Measurements from ENCODE around the gene TMEM175.
A peak's percentile ranks its signal among the peaks of the same experiment; 100 is the strongest.

The TMEM175 gene

DNA sequence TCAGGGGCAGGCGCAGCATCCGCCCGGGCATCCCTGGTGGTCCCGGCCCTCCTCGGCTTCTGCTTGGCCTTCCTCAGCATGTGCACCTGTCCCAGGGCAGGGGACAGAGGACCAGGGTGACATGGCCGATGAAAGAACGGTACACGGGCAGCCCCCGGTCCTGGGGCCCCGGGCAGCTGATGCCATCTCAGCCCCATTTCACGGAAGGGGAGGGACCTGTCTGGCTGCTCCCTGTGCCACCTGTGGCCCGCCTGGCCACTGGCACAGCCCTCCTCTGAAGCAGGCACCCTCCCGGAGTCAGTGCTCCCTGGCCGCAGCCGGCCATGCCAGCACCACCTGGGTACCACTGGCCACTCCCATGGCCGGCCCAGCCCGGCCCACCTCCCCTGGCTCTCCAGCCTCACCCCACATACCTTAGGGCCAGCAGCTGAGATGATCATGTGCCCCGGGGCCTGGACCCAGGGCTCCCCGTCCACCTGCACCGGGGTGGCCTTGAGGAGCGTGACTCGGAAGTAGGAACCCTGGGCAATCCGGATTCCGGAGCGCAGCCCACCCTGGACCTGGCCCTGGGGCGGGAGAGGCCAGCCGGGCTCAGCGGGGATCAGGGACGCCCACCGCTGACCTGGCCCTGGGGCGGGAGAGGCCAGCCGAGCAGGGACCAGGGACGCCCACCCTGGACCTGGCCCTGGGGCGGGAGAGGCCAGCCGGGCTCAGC lies 28.5 kb downstream of the TMEM175 start:
- DNase-seq: no peak

DNA sequence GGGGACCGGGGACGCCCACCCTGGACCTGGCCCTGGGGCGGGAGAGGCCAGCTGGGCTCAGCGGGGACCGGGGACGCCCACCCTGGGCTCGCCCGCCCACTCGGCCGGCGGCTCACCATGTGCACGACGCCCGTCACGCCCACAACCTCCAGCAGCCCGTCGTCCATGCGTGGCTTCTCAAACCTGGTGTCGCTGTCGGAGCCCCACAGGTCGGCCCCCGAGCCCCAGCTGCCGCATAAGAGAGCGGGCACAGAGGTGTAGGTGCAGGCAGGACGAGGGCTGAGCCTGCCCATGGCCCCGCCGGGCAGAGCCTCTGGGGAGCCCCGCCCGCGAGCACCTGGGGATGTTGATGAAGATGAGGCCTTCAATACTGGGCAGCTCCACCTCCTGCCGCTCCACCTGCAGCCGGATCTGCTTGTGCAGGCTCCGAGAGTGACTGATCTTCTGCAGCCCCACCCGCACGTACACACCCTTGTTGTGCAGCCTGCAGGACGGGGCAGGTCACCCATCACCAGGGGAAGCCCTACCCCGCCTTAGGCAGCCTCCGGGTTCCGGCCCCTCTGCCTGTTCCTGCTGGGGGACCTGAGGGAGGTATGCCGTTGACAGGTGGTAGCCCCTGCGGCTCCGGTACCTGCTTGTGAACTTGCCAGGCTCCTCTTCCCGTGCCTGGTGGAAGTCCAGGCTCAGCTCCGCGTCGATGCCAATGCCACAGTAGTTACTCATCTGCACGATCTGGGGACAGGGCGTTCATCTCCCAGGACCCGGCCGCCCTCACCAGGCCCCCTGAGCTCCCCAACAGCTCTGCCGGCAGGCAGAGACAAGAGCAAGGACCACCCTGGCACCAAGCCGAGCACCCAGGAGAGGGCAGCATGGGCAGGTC lies 29.3 kb downstream of the TMEM175 start:
- DNase-seq: peak; percentile 36 to 68

DNA sequence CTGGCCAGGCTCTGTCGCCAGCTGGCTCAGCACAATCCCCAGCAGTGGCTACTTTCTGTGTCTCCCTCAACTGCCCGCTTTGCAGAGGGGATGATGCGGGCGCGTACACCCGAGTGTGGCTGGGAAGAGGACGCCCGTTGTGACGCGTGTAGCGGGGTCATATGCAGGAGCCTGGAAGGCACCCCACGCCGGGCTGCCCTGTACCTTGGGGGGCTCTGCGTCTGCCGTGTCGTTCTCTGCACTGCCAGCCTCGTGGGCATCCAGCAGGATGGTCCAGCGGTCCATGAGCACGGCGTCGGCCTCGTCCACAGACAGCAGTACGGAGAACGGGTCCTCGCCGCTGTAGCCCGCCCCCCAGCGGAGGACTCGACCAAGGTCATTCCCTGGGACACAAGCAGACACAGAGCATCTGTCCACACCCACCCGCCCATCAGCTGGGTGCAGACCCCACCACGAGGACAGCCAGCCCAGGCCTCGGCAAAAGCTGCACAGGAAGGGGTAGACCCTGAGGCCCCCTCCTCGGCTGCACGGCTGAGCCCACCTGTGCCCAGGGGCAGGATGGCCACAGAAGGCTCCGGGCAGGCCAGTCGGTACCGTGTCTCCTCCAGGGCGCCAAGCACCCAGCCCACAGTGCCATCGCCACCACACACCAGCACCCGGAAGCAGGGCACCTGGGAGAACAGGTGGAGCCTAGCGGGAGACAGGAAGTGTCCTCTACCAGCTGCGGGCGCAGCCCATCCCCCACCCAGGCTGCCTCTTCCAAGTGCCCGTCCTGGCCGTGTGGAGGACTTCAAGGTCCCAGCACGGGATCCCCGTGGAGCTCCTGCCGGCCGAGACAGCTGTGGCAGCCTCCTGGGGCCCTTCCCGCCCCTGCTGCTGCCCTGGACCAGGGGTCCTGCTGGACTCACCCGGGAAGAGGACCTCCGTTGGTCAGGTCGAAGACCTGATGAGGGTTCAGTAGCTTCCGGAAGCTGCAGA lies 30.3 kb downstream of the TMEM175 start:
- DNase-seq: peak; percentile 37 to 80

DNA sequence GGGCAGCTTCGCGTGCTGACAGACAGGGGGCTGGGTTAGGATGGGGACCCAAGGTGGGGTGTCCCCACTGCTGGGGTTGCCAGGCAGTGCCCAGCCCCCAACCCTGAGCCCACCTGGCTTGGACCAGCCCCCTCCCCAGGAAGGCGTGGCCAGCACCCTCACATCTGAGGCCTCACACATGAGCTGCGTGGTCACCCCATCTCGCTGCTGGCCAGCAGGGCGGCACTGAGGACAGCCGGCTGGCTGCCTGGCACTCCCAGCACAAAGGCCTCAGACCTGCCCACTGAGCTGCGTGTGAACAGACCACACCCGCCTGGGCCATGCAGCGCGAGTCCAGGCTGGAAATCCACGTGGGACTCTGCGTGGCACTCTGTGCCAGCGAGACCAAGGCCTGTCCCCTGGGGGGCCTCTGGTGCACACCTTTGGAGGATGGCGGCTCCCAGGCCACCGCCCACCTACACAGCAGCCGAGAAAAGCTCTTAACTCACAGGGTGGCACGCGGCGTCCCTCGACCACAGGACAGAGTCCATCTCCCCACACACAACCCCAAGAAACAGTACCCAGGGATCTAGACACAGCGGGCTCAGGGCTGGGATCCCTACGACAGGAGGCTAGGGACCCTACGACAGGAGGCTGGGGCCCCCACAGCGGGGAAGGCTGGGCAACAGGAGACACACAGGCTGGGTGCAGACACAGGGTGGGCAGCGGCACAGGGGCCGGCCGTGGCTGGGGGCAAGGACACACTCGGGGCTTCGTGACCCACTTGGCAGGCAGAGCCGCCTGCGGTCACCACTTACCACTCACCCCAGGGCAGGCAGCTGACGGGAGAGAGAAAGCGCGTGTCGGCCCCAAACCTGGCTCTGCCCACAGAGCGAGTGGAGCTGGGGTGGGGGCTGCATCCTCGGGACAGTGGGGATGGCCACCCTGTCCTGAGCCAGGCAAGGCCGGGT lies 31.3 kb downstream of the TMEM175 start:
- DNase-seq: no peak

DNA sequence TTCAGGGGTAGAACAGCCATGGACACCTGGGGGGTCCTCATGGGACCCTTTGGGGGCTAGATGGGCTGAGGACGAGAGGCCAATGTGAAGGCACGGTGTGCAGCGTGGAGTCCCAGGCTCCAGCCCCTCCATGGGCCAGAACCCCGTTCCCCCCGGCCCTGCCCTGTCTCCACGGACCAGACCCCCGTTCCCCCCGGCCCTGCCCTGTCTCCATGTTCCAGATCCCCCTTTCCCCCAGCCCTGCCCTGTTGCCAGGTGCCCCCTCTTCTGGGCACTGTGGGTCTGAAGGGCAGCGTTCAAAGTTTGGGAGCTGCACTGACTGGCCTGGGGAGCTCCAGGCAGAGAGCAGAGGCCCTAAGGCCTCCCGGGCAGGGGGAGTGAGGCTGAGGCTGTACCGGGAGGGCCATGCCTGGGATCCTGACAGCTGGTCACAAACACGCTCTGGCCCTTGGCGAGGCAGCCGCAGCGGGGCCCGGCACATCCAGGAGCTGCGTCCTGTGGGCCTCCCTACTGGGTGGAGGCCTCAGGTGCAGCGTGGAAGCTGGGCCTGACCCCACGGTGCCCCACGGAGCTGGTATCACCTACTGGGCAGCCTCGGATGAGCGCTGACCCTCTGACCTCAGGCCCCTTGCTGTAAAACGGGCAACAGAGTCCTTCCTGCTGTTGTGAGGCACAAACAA lies 32.2 kb downstream of the TMEM175 start:
- no peak for DNase-seq

DNA sequence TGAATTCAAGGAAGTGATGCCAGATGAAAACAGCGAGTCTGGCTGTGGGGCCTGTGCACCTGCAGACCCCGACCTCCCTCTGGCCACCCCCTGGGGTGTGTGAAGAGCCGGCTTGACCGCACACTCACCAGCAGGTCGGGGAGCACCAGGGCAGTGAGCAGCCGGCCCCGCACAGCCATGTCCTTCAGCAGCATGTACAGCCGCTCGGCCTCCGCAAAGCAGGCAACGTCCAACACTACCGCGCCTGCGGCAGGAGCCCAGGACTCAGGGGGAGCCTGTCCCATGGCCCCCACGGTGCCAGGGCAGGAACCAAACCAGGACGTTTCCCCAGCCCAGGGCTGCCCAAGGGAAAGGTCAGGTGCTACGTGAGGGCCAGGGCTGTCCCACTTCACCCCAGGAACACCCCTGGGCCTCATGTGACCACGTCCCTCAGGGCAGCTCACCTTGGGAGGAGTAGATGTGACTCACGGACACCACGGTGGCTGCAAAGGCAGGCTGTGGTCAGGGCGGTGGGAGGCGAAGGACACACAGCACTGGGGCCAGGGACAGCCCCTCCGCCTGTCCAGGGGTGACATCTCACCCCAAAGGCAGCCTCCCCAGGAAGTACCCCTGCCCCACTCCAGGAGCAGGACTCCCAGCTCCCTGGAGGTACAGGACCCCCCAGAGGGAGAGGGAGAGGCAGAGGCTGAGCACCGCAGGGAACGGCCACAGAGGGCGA lies 32.9 kb downstream of the TMEM175 start:
- no peak for DNase-seq

DNA sequence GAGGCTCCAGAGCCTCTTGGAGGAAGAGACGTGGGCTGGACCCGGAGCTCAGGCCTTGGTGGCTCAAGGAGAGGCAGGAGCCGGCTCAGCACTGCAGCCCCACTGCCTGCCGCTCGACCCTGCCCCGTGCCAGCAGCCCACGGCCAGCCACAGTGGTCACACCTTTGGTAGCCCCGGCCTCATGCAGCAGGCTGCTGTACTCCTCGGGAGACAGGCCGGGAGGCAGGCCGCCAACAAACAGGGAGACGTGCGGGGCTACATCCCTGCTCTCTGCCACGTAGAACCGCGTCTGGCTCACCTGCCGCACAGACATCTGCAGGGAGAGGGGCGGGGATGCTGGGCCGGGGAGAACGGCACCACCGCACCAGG lies 33.5 kb downstream of the TMEM175 start:
- no peak for DNase-seq

DNA sequence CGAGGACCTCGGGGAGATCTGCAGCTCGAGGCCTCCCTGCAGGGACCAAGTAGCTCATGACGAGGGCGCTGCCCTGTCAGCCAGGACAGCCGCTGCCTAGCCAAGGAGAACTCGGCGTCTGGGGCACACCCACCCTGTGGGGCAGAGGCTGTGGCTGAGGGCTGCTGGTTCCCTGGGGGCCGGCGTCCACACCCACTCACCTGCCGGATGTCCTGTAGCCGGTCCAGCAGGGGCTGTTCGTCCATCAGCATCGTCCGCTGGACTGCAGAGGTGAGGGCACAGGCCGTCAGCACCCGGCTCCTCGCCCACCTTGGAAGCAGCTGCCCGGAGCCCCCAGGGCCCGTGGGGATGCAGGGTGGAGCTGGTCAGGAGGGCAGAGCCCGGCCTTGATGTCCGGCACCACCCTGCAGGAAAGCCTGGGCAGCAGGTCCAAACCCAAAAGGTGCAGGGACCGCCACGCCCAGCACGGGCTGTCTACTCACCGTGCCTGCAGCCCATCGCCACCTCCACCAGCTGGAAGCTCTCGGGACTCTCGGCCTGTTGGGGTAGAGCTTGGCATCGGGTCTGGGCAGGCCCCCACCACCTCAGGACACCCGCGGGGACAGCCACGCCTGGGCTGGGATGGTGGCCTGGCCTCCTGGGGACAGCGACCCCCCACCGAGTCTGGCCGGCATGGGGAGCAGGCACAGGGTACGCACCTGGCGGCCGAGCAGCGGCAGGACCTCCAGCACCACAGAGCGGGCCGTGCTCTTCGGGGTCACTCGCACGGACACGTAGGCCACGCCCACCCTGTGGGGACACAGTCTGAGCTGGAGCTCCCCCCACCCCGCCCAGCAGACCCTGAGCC lies 34.2 kb downstream of the TMEM175 start:
- DNase-seq: no peak

DNA sequence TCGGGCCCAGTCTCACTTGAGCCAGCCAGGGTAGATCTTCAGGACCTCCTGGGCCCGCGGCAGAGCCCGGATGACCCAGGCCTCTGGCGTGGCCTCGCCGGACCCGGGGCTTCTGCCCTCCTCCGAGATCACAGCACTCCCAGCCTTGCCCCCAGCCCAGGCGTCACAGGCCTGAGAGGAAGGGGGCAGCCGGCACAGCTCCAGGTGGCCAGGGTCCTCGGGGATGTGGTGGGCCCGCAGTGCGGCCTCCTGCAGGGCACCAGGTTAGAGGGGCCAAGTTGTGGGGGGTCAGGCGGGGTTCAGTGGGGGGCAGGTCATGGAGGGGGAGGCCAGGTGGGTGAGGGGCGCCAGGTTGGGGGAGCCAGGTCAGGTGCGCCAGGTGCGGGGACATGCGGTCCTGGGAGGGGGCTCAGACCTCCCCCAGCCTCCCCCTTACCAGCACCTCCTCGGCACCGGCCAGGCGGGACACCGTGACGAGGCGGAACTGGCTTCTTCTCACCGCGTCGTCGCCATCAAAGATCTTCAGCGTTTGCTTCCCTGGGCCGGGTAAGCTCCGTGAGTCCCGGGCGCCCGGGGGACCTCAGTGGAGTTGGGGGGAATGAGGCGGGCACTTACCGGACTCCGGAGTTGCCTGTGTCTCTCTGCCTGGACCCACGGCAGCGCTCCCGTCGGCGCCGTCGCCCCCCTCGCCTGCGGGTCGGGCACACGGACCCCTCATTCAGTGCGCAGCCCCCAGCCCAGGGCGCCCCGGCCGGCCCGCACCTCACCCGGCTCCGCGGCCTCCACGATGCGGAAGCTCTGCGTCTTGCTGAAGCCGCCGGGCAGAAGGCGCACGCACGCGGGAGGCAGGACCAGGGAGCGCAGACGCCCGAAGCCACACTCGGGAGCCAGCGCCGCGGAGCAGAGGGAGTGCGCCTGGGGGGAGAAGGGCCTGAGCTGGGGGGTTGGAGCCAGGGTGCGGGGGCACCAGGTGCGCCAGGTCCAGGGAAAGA lies 35.1 kb downstream of the TMEM175 start:
- DNase-seq: peak in 1 of 2 experiments; percentile 59

DNA sequence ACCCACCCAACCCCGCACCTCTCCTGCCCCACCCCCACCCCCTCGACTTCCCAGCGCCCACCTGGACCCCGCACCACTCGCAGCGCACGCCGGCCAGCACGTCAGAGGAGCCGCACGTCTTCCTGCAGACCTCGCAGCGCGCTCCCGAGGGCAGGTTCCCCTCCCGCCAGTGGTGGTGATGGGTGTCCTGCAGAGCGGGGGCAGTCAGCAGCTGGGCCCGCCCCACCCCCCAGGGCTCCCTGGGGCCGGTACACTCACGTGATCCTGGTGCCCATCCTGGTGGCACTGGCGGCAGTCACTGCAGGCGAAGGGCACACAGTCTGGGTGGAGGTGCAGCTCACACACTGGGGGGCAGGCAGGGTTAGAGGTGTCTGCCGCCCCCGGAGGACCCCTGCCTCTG lies 36.0 kb downstream of the TMEM175 start:
- DNase-seq: peak in 1 of 2 experiments; percentile 30

DNA sequence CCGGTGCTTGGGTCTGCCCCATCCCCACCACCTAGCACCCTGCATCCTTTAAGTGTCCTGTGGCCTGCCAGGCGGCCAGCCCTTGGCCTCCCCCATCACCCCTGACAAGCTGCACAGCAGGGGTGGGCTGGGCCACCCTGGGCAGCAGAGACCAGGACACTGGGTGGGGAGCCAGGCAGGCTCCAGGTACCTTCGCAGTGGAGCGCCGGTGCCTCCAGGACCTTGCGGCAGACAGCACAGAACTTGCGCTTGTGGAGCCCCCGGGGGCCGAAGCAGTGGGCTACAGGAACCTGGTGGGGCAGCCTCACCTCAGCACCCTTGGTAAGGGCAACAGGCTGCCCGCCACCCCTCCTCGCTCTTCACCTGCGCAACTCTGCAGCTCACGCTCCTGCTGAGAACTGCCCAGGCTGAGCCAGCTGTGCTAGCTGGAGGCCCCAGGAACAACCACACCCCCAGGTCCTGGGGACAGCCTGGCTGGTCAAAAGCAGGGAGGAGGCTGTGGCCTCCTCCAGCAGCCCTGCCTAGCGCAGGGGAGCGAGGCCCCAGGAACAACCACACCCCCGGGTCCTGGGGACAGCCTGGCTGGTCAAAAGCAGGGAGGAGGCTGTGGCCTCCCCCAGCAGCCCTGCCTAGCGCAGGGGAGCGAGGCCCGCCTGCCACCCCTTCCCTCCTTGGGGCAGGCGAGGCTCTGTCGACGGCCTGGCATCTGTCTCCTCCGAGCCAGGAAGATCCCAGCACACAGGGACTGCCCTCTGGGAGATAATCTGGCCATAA lies 36.5 kb downstream of the TMEM175 start:
- DNase-seq: no peak

DNA sequence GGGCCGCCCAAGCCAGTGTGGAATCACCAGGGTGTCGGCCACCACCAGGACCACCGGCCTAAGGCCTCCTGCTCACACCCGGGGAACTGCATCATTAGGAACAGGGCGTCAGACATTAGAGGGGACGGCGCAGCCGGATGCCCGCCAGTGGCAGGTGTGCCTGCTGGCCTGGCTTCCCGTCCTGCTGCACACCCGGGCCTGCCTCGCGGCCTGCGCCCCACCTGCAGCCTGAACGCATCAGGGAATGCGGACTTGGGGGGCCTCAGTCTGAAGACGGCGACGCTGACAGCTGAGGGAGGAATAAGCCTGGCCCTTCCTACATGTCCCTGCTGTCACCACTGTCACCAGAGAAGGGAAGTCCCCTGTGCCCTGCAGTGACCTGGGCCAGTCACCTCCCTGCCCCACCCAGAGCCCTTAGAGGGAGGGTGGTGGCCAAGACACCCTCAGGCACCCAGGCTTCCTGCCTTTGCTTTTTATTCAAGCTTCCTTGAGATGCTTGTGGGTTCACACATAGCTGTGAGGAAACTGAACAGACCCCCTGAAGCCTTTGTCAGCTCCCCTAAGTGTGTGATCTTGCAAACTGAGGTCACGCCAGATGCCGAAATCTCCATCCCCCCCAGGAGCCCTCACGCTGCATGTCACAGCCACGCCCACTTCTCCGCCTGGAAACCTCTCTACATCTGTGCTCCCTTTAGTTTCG lies 37.9 kb downstream of the TMEM175 start:
- DNase-seq: no peak

DNA sequence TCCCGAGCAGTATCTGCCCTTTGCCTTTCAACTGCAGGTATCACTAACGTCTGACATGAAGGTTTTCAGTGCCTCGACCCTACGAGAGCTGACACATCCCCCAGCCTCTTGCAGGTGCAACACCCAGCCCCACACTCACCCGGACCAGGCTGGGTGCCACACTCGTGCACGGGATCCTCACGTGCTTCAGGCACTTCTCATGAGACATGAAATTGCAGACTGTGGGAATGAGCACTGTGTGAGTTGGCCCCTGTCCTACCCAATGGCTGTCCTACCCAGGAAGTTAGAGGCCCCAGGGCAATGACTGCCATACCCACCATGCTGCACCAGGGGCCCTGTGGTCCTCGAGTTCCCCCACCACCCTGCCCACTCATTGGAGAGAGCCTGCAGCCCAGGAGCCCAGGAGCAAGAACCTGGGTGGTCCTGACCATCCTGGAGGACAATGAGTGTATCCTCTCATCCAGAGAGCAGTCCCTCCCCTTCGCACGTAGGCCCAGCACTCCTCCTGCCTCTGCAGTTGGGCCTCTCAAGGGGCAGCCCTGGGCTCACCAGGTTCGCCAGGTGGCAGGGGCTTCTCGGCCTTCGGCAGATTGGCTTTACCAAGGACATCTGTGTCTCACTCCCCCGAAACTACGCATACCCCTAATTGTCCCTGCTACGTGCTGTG lies 38.7 kb downstream of the TMEM175 start:
- DNase-seq: no peak

DNA sequence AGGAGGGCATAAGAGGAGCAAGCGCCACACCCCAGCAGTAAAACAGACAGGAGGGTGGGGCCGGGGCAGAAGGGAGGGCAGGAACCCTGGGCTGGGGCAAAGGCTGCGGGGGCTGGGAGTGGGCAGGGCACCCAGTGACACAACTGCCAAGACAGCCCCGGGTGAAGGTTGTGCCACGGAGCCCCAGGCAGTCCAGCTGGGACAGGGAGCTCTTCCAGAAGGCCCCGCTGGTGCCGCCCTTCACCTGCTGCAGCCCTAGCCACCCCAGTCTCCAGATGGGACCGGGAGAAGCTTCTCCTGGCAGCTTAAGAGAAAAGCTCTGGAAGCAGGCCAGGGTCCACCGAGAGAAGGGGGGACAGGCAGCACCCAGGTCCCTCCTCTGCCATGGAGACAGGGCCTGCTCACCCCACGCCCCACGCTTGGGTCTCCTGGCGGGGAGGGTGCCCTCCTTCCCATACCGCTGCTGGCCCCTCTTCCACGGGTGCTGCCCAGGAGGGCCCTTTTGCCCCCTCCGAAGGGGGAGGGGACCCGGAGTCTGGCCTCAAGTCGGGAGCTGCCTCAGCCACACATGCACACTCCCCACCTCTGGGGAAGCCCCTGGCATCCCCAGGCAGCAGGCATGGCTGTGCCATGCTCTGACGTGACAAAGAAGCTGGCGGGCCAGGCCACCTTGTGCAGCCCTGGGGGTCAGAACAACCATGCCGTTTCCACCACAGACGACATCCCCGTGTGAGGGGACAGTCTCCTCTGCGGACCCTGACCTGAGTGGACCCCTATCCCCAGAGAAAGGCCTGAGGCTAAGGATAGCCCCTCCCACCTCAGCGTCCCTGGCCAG lies 39.6 kb downstream of the TMEM175 start:
- DNase-seq: no peak

All from NCI-H526 (cell line).